PFSK-1 (cell line): ENCODE data around the gene KDM4C.

Source experiments
- POLR2AphosphoS5 ChIP-seq: IDR thresholded peaks from 2 replicates; pipeline ENCODE4 v1.6.1; 2012; ENCODE audit warnings: low read depth, mild to moderate bottlenecking, control low read depth, low read length, moderate library complexity
- SIN3A ChIP-seq: IDR thresholded peaks from 2 replicates; pipeline ENCODE4 v1.6.1; 2012; ENCODE audit warnings: mild to moderate bottlenecking, low read length, moderate library complexity, borderline replicate concordance; ENCODE audit not compliant: insufficient read depth
- TAF1 ChIP-seq: IDR thresholded peaks from 2 replicates; pipeline ENCODE4 v1.6.1; 2012; ENCODE audit warnings: low read length, control low read depth, borderline replicate concordance; ENCODE audit not compliant: insufficient read depth
- TF ChIP-seq, protein P1 (sequence below), 2 experiments: IDR thresholded peaks; 2 replicates each; pipeline versions ENCODE4 v1.6.1 to v1.8.0; 2011 to 2012; ENCODE audit warnings: low read depth in 2 of 2, low read length in 2 of 2, control low read depth in 1 of 2, inconsistent platforms in 1 of 2, mild to moderate bottlenecking in 1 of 2, moderate library complexity in 1 of 2; ENCODE audit not compliant: insufficient read depth in 1 of 2

GRCh38 chr9:7111413-7111812 is 353.6 kb downstream of the KDM4C start:
- no peak for TF ChIP-seq TAF1
- TF ChIP-seq POLR2AphosphoS5 = no peak
- TF ChIP-seq, protein P1, sequence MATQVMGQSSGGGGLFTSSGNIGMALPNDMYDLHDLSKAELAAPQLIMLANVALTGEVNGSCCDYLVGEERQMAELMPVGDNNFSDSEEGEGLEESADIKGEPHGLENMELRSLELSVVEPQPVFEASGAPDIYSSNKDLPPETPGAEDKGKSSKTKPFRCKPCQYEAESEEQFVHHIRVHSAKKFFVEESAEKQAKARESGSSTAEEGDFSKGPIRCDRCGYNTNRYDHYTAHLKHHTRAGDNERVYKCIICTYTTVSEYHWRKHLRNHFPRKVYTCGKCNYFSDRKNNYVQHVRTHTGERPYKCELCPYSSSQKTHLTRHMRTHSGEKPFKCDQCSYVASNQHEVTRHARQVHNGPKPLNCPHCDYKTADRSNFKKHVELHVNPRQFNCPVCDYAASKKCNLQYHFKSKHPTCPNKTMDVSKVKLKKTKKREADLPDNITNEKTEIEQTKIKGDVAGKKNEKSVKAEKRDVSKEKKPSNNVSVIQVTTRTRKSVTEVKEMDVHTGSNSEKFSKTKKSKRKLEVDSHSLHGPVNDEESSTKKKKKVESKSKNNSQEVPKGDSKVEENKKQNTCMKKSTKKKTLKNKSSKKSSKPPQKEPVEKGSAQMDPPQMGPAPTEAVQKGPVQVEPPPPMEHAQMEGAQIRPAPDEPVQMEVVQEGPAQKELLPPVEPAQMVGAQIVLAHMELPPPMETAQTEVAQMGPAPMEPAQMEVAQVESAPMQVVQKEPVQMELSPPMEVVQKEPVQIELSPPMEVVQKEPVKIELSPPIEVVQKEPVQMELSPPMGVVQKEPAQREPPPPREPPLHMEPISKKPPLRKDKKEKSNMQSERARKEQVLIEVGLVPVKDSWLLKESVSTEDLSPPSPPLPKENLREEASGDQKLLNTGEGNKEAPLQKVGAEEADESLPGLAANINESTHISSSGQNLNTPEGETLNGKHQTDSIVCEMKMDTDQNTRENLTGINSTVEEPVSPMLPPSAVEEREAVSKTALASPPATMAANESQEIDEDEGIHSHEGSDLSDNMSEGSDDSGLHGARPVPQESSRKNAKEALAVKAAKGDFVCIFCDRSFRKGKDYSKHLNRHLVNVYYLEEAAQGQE (IDR thresholded peaks at IDR 0.05; ENCODE audit: insufficient read depth in 1 of 2, low read depth in 2 of 2, low read length in 2 of 2) = no peak
- TF ChIP-seq SIN3A = no peak
